ENCODE data around the gene TCF4.

TCF4 gene

GRCh38 chr18:55316486-55317184 is 271.4 kb downstream of the TCF4 start:
- DNase-seq = no peak

GRCh38 chr18:55314615-55315237 is 273.3 kb downstream of the TCF4 start:
- no peak for DNase-seq

DNA sequence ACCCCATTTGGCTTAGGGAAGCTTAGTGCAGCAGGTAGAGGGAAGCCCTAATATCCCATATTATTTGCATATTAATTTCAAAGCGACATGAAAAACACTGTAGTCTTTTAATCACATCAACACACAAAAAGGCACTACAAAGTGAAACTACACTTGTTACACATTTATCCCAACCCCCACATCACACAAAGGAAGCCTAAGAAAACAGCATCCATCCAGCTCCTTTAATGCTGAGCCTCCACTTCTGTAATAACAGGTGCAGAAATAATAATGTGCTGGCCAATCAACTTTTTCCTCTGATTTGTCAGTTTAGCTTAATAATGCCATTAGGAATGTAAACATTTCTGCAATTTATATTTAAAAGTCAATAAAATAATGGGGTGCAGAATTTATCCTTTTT is 274.0 kb downstream of the TCF4 start:
- no peak for DNase-seq

- no peak for DNase-seq
These were observed 277.1 kb downstream of the TCF4 start for GRCh38 chr18:55310863-55311262.

DNA sequence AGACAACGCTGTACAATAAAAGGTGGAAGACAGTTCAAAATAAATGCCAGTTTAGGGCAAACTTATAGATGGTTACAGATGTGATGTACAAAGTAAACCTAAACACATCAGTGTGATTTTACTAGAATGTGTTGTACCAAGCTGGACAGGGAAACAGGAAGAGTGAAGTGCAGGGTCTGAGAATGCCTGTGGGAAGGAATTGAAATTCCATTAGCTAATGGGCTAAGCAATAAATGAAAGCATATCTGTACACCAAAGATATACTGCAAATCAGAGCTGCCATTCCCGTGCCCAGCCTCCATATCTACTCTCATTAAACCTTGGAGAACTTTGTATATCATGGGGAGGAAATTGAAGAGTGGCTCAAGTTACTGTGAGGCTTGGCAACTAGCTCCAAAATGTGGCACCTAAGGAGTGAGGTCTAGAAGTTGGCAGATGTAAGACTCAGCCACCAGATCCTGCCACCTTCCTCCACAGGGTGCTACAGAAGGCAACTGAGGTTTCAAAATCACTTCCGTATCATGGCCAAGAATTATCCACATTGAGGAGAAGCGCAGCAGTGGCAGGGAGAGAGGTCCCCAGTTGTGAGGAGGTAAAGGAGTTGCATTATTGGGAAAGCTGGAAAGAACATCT is 277.8 kb downstream of the TCF4 start:
- no peak for DNase-seq

GRCh38 chr18:55309249-55309648 is 278.7 kb downstream of the TCF4 start:
- no peak for DNase-seq

GRCh38 chr18:55307505-55307904 is 280.5 kb downstream of the TCF4 start:
- no peak for DNase-seq

GRCh38 chr18:55306359-55307024 is 281.5 kb downstream of the TCF4 start:
- DNase-seq = no peak

DNA sequence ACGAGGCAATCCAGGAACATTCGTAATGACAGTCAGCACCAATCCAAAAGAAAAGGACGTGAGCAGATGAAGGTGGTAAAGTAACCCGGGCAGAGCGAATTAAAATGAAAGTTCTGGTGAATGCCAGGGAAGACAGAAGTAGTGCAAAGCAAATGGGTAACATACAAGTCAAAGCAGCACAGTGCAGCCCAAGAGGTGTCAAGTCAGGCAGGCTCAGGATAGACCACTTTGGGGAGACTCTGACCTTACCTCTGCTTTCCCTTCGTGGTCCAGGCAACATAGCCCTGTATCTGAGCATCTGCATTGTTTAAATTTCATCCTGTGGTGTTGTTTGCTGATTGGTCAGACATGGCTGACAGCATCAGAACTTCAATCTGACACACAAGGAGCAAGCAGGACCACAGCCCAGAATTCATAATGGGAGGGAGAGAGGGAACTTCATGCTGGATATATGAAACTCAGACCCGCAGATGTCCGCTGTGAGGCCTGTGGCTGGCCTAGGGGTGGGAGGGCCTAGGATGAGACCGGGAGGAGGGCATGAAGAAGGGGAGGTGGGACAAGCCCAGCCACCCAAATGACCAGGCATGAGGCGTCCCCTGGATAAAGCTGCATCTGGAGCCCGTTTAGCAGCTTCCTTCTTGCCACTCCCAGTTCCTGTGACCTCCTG is 285.7 kb downstream of the TCF4 start:
- no peak for DNase-seq

- no peak for DNase-seq
These were observed 286.2 kb downstream of the TCF4 start for GRCh38 chr18:55301824-55302166.

GRCh38 chr18:55300936-55301531 is 287.0 kb downstream of the TCF4 start:
- DNase-seq = no peak

DNA sequence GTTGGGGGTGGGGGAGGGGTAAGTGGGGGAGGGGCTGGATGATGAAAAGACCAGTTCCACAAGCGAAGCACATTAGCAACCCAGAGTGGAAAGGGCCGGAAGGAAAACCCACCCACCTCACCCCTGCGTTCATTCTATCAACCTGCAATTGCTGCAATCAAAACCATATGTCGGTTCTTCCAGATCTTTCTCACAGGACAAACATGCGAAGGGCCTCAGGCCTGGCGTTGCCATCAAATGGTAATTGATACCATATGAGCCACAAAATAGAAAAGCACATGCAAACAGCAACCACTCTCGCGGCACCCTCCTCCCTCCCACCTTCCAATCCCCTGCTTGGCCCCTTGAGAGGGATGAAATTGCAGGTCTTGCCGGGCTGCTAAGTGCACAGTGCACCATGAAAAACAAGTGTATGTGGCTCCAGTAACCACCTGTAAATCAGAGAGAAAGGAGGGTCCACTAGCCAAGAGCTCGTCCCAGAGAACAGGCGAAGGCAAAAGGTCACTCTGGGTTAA is 287.5 kb downstream of the TCF4 start:
- no peak for DNase-seq

GRCh38 chr18:55296778-55297177 is 291.2 kb downstream of the TCF4 start:
- no peak for DNase-seq

DNA sequence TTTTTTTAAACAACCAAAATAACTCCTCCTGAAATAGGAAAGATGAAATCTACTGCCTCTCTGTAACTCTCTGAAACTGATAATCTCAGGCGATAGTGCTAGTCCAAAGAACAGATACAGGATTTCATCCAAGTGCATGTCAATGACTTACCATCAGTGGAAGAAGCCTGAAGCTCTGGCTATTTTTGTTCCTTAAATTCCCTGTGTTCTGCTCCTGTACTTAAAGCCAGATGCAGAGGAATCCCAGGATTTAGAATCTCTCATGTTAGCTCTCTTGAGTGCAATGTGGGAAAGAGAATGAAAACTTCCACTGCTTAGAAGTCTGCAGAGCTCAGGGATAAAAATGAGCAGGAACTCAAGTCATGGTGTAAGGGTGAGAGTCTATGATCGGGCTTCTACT is 291.9 kb downstream of the TCF4 start:
- DNase-seq = no peak

DNA sequence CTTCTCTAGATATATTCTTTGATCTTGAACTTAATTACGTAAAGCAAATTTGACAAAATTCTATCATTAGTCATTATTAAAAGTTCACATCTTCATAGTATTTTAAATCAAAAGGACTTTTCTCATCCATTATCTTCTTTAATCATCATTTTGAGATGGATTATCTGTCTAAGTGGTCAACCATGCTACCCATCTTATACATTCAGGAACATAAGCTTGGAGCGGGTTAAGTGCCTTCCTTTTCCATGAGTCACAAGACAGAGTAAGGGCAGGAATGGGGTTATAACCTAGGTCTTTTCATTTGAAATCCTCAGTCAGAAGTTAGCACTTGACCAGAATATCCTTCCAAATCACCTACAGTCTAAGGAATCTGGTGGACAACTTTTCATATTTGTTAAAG is 297.1 kb downstream of the TCF4 start:
- no peak for DNase-seq

DNA sequence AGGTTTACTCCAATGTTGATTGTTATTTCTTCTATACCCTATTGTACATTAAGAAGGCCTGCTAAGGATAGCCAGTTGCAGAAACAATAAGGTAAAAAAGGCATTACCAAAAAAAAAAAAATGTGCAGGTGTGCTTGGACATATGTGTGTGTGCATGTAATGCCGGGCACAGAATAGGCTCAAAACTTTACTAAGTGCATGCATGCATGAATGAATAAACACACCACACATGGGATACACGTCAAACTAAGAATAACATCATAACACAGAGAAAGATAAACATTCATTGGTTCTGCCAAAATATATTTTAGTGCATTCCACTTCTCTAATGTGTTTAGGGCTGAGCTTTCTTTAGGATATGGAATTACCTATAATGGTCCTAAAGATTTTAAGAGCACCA is 298.2 kb downstream of the TCF4 start:
- no peak for DNase-seq

- DNase-seq = no peak
These were observed 298.9 kb downstream of the TCF4 start for GRCh38 chr18:55289048-55289447.

- DNase-seq = no peak
These were observed 299.8 kb downstream of the TCF4 start for GRCh38 chr18:55287935-55288868.

DNA sequence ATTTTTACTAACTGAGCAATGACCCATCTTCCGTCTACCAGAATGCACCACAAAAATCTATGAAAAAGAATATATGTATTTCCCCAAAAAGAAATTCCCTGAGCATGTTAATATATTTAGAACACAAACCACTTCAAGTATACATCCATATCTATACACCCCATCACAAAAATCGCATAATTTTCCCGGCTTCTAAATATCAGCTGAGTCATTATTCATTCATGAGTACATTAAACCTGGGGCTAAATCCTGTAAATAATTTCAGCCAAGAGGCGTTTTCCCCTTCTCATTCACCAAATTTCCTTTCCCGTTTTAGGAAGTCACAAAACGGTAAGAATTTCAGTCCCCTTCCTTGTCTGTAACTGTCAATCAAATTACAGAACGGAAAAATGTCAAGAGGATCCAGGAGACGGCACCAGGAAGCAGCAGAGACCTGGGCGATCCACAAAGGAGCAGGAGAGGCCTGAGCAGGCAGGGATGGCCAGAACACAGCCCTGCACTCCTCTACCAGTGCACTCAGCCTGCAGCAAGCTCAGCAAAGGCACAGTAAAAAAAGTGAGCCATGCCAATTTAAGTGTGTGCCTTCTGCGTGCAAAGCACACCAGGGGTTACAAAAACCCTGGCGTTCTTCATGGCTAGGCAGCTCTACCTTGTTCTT is 300.7 kb downstream of the TCF4 start:
- no peak for DNase-seq

GRCh38 chr18:55286257-55286825 is 301.7 kb downstream of the TCF4 start:
- no peak for DNase-seq

DNA sequence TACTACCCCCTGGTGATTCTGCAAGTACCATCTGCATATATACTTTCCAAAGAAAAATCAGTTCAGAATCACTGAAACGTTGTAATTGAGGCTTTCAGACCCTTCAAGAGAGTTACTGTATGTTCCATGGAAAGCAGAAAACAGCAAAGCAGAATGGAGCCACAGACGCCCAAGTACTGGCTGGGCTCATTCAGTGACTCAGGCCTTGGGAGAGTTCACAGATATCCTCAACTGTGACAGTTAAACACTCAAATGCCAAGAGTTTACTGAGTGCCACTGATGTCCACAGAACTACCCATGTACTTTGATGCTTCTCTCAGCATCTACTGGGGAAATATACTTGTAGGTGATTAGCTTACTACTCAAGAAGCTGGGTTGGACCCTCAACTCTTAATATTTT is 303.4 kb downstream of the TCF4 start:
- no peak for DNase-seq
